GM10847 (cell line): ENCODE results near the gene PPP4R4.

Source experiments
- POLR2A ChIP-seq: IDR thresholded peaks from 2 replicates; pipeline ENCODE4 v1.6.1; 2011; ENCODE audit not compliant: insufficient read length; ENCODE audit errors: extremely low read depth

PPP4R4 gene, protein sequence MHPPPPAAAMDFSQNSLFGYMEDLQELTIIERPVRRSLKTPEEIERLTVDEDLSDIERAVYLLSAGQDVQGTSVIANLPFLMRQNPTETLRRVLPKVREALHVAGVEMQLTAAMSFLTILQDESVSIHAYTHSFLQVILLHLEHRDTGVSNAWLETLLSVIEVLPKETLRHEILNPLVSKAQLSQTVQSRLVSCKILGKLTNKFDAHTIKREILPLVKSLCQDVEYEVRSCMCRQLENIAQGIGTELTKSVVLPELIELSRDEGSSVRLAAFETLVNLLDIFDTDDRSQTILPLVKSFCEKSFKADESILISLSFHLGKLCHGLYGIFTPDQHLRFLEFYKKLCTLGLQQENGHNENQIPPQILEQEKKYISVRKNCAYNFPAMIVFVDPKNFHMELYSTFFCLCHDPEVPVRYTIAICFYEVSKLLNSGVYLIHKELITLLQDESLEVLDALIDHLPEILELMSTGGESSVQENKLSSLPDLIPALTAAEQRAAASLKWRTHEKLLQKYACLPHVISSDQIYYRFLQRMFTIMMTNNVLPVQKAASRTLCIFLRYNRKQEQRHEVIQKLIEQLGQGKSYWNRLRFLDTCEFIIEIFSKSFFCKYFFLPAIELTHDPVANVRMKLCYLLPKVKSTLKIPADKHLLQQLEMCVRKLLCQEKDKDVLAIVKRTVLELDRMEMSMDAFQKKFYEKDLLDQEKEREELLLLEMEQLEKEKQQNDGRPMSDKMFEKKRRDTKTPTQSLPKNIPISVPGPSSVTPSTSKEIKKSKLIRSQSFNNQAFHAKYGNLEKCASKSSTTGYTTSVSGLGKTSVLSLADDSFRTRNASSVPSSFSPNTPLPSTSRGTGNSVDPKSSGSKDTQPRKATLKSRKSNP

GRCh38 chr14:94173885-94174603, at the start of gene PPP4R4:
PPP4R4 (plus strand) TSS chr14:94174322; CDS start chr14:94174466, 144 bp downstream.
- TF ChIP-seq POLR2A = no peak

DNA sequence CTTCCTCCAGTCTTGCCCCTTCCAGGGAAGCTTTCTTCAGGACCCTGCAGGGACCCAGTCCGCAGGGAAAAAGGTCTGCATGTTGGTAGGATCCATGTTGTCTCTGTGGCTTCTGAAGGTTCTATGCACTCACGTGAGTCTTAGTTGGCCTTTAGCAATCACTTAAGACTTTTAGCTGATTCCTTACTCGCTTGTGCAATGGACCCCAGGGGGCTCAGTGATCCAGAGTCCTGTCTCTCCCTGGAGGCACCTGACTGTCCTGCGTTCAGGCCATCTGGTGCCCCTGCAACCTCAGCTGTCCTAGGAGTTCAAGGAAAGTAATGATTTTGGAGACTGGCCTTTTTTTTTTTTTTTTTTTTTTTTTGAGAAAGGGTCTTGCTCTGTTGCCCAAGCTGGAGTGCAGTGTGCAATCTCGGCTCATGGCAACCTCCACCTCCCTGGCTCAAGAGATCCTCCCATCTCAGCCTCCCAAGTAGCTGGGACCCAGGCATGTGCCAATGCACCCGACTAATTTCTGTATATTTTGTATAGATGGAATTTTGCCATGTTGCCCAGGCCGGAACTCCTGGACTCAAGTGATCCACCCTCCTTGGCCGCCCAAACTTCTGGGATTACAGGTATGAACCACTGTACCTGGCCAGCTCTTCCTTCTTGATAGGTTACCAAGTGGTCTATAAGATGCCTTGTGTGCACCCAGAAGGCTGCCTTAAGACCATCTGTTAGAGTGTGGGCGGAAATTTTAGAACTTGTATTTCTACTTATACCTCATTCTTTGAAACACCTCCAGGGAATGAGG, 49.3 kb upstream of the PPP4R4 start:
- TF ChIP-seq POLR2A = no peak

GRCh38 chr14:94125659-94126418, 48.3 kb upstream of the PPP4R4 start:
- TF ChIP-seq POLR2A = no peak

DNA sequence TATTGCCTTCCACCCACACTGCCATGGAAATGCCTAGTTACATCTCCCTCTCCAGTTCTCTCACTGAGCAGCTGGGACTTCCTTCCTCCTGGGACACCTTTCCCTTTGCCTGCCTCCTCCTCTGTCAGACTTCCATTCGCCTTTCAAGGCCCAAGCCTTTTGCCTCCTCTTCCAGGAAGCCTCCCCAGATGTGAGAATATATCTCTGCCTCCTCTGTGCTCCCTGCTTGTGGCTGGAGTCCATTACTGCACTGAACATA, 47.8 kb upstream of the PPP4R4 start:
- TF ChIP-seq POLR2A = no peak

- TF ChIP-seq POLR2A = no peak
Measured at GRCh38 chr14:94126800-94127199, 47.3 kb upstream of the PPP4R4 start.

DNA sequence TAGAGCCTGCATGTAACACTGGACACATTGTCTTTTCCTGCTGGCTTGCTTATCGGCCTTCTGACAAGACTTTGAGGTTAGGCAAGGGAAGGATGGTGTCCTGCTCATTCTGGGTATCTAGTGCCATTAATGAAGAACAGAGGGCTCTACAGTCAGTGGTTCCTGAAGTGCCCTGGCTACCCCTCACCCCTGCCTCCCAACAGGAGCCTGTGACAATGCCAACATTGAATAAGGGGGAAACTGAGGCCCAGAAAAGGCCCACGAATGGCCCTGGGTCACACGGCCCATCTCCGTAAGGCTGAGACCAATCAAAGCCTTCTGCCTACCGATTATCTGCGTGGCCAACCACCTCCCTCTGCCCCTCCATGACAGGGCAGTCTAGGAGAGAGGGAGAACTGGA, 46.8 kb upstream of the PPP4R4 start:
- no peak for TF ChIP-seq POLR2A

DNA sequence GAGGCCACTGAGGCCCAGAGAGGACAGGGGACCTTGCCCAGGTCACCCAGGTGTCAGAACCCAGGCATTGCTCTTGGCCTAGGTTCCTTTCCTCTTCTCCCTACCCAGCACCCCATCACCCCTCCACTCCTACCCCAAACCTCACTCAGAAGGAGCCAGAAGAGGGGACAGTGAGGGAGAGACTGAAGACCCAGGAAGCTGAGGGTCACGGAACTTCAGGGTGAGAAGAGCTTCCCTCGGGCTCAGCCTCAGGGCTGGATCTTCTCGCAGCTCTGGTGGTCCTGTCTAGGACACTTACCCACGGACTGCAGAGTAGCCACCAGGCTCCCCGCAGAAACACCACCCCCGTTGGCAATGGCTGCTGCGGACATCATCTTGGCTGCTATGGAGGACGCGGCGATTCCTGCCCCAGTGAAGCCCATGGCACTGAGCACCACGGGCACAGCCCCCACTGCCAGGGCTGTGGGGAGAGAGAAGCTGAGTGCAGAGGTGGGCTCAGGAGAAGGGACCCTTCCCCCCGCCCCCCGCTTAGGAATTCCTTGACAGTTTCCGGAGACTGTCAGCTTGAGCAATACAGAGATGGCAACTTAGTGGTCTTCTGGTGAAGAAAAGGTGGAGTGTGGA, 45.8 kb upstream of the PPP4R4 start:
- TF ChIP-seq POLR2A = no peak

DNA sequence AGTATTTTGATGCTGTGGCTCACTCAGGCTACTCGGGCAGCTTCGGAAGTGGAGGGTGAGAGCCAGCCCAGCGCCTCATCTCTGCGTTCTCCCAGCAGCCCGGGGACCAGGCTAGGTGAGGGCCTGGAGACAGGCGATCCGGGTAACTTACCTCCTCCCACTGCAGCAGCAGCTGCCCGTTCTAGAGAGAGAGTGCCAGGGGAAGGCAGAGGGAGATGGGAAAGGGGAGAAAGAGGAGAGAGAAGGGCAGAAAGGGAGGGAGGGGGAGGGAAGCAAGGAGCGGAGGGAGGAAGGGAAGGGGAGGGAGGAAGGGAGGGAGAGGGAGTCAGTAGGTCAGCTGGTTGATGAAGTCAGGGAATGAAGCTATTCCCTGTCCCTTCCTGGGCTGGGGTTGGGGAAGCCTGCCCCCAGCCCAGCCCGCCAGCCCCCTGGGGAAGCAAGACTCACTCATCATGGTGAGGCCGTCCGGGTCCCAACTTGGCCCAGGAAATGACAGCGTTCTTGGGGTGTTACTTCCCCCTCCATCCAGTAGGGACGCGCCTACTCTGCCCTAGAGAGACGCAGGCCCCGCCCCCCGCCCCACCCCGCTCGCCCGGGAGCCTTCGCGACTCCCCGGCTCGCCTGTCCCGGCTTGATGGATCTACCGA, 44.9 kb upstream of the PPP4R4 start, which contains the start of gene IFI27L2:
Gene IFI27L2, minus strand, starts transcription at position 494 of the 647 bp plus-strand sequence. Its CDS starts 40 bp downstream, at position 454.
- peak; percentile 53 for TF ChIP-seq POLR2A

GRCh38 chr14:94129758-94130414, 44.2 kb upstream of the PPP4R4 start:
- no peak for TF ChIP-seq POLR2A

DNA sequence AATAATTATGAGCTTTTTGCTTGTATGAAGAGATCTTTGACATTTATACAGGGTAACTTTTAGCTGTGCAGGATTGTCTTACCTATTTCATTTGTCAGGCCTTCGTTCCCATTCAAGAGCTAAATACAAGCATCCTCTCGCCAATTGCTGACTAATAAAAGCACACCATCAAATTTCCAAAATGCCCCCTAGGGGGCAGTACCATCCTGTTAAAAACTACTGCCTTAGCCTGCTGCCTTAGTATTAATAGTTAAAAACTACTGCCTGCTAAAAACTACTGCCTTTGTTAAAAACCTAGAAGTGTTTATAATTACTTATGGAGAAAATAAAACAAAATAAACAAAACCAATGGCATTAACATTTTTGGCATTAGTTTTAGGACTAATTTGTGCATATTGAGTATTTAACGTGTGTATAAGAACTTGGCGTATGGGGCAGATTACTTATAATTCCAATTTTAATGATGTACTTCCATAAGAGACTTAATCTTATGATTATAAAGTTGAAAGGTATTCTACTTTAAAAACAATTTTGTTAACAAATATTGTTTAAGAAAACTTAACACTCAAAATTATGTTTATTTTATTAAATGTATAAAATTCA, 41.7 kb upstream of the PPP4R4 start:
- no peak for TF ChIP-seq POLR2A

DNA sequence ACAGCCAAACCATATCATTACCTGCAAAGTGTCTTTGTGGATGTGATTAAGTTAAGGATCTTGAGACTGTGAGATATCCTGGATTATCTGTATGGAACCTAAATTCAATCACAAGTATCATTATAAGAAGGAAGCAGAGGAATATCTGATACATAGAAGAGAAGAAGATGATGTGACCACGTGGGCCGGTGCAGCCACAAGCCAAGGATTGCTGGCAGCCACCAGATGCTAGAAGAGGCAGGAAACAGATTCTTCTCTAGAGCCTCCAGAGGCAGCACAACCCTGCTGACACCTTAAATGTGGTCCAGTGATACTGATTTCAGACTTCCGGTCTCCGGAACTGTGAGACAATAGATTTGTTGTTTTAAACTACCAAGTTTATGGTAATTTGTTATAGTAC, 38.6 kb upstream of the PPP4R4 start:
- no peak for TF ChIP-seq POLR2A

DNA sequence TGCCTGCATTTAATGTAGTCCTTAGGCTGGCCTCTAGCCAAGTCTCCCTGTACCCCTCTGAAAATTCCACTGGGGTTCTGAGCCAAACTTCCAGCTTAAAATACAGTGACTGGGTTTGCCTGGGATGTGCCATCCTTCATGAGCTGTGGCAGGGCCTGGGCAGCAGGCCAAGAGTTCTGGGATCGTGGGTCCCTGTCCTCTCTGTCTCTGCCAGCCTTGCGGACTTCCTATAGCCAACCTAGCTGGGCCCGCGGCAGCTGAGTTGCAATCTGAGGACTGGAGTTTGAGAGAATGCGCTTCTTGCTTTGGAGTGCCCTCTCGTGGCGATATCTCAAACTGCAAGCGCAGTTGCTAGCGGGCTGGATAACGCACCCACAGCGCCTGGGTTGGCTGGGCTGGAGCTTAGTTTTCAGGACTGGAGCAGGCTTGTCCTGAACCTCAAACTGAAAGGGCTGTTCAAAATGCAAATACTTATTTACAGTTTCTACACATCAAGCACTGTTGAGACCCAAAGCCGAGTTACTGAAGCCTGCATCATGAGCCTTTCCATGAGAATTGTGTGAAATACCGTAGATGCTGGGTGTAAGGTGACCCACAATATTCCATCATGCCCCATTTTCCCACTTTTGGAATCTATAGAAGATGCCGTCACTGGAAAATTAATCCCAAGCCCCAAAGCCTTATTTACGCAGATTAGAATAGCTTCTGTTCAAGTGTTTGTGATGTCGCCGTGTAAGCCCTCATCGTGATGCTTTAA, 37.4 kb upstream of the PPP4R4 start:
- TF ChIP-seq POLR2A = no peak
